Measurements from ENCODE around the gene SLC16A9.
A peak's percentile ranks its signal among the peaks of the same experiment; 100 is the strongest.

The SLC16A9 gene

GRCh38 chr10:59708816-59709394 lies 745 bp downstream of the SLC16A9 start:
- TF ChIP-seq JUND (IDR thresholded peaks at IDR 0.05; ENCODE audit: low read depth), result no peak
- peak; percentile 53 to 80 for DNase-seq (ENCODE audit: low read depth in 1 of 2, low spot score in 1 of 2)
- in situ Hi-C loops (cut with HindIII; ENCODE audit: low pct_unique_long_range_greater_than_20kb, low sequenced_read_pairs), result no loop called here

GRCh38 chr10:59706851-59707797 lies 2.5 kb downstream of the SLC16A9 start:
- no peak for TF ChIP-seq JUND (IDR thresholded peaks at IDR 0.05; ENCODE audit: low read depth)
- DNase-seq (ENCODE audit: low read depth in 1 of 2, low spot score in 1 of 2), result no peak
- in situ Hi-C loops (cut with HindIII; ENCODE audit: low pct_unique_long_range_greater_than_20kb, low sequenced_read_pairs), result no loop called here

GRCh38 chr10:59705931-59706330 lies 3.7 kb downstream of the SLC16A9 start:
- TF ChIP-seq JUND (IDR thresholded peaks at IDR 0.05; ENCODE audit: low read depth), result no peak
- in situ Hi-C loops (cut with HindIII; ENCODE audit: low pct_unique_long_range_greater_than_20kb, low sequenced_read_pairs), result no loop called here
- DNase-seq (ENCODE audit: low read depth in 1 of 2, low spot score in 1 of 2), result no peak

GRCh38 chr10:59704630-59705029 lies 5.0 kb downstream of the SLC16A9 start:
- no peak for DNase-seq (ENCODE audit: low read depth in 1 of 2, low spot score in 1 of 2)
- in situ Hi-C loops (cut with HindIII; ENCODE audit: low pct_unique_long_range_greater_than_20kb, low sequenced_read_pairs), result no loop called here
- no peak for TF ChIP-seq JUND (IDR thresholded peaks at IDR 0.05; ENCODE audit: low read depth)

- in situ Hi-C loops (cut with HindIII; ENCODE audit: low pct_unique_long_range_greater_than_20kb, low sequenced_read_pairs), result no loop called here
- no peak for TF ChIP-seq JUND (IDR thresholded peaks at IDR 0.05; ENCODE audit: low read depth)
- DNase-seq (ENCODE audit: low read depth in 1 of 2, low spot score in 1 of 2), result peak in 1 of 2 experiments; percentile 73
These were observed 7.3 kb downstream of the SLC16A9 start for GRCh38 chr10:59702347-59702746.

- in situ Hi-C loops (cut with HindIII; ENCODE audit: low pct_unique_long_range_greater_than_20kb, low sequenced_read_pairs), result no loop called here
- no peak for TF ChIP-seq JUND (IDR thresholded peaks at IDR 0.05; ENCODE audit: low read depth)
- no peak for DNase-seq (ENCODE audit: low read depth in 1 of 2, low spot score in 1 of 2)
These were observed 8.9 kb downstream of the SLC16A9 start for GRCh38 chr10:59700709-59701108.

GRCh38 chr10:59698326-59698725 lies 11.3 kb downstream of the SLC16A9 start:
- TF ChIP-seq JUND (IDR thresholded peaks at IDR 0.05; ENCODE audit: low read depth), result no peak
- DNase-seq (ENCODE audit: low read depth in 1 of 2, low spot score in 1 of 2), result no peak
- in situ Hi-C loops (cut with HindIII; ENCODE audit: low pct_unique_long_range_greater_than_20kb, low sequenced_read_pairs), result no loop called here

- TF ChIP-seq JUND (IDR thresholded peaks at IDR 0.05; ENCODE audit: low read depth), result no peak
- DNase-seq (ENCODE audit: low read depth in 1 of 2, low spot score in 1 of 2), result no peak
- in situ Hi-C loops (cut with HindIII; ENCODE audit: low pct_unique_long_range_greater_than_20kb, low sequenced_read_pairs), result no loop called here
These were observed 14.0 kb downstream of the SLC16A9 start for GRCh38 chr10:59695637-59696036.

- in situ Hi-C loops (cut with HindIII; ENCODE audit: low pct_unique_long_range_greater_than_20kb, low sequenced_read_pairs), result no loop called here
- TF ChIP-seq JUND (IDR thresholded peaks at IDR 0.05; ENCODE audit: low read depth), result no peak
- DNase-seq (ENCODE audit: low read depth in 1 of 2, low spot score in 1 of 2), result no peak
These were observed 14.7 kb downstream of the SLC16A9 start for GRCh38 chr10:59694936-59695335.

- no peak for TF ChIP-seq JUND (IDR thresholded peaks at IDR 0.05; ENCODE audit: low read depth)
- in situ Hi-C loops (cut with HindIII; ENCODE audit: low pct_unique_long_range_greater_than_20kb, low sequenced_read_pairs), result no loop called here
- DNase-seq (ENCODE audit: low read depth in 1 of 2, low spot score in 1 of 2), result no peak
These were observed 17.5 kb downstream of the SLC16A9 start for GRCh38 chr10:59692113-59692512.

GRCh38 chr10:59688921-59689351 lies 20.7 kb downstream of the SLC16A9 start:
- in situ Hi-C loops (cut with HindIII; ENCODE audit: low pct_unique_long_range_greater_than_20kb, low sequenced_read_pairs), result no loop called here
- TF ChIP-seq JUND (IDR thresholded peaks at IDR 0.05; ENCODE audit: low read depth), result no peak
- peak in 1 of 2 experiments; percentile 56 for DNase-seq (ENCODE audit: low read depth in 1 of 2, low spot score in 1 of 2)

- no peak for DNase-seq (ENCODE audit: low read depth in 1 of 2, low spot score in 1 of 2)
- in situ Hi-C loops (cut with HindIII; ENCODE audit: low pct_unique_long_range_greater_than_20kb, low sequenced_read_pairs), result no loop called here
- no peak for TF ChIP-seq JUND (IDR thresholded peaks at IDR 0.05; ENCODE audit: low read depth)
These were observed 22.0 kb downstream of the SLC16A9 start for GRCh38 chr10:59687657-59688056.

- DNase-seq (ENCODE audit: low read depth in 1 of 2, low spot score in 1 of 2), result no peak
- TF ChIP-seq JUND (IDR thresholded peaks at IDR 0.05; ENCODE audit: low read depth), result no peak
- in situ Hi-C loops (cut with HindIII; ENCODE audit: low pct_unique_long_range_greater_than_20kb, low sequenced_read_pairs), result no loop called here
These were observed 25.6 kb downstream of the SLC16A9 start for GRCh38 chr10:59684006-59684405.
